GM18526 (cell line): ENCODE data around the gene SLC27A2.

Experiments used
- POLR2A ChIP-seq: IDR thresholded peaks from 3 replicates; pipeline ENCODE4 v1.6.1; 2011; ENCODE audit not compliant: insufficient read length; ENCODE audit errors: extremely low read depth

Gene SLC27A2

DNA sequence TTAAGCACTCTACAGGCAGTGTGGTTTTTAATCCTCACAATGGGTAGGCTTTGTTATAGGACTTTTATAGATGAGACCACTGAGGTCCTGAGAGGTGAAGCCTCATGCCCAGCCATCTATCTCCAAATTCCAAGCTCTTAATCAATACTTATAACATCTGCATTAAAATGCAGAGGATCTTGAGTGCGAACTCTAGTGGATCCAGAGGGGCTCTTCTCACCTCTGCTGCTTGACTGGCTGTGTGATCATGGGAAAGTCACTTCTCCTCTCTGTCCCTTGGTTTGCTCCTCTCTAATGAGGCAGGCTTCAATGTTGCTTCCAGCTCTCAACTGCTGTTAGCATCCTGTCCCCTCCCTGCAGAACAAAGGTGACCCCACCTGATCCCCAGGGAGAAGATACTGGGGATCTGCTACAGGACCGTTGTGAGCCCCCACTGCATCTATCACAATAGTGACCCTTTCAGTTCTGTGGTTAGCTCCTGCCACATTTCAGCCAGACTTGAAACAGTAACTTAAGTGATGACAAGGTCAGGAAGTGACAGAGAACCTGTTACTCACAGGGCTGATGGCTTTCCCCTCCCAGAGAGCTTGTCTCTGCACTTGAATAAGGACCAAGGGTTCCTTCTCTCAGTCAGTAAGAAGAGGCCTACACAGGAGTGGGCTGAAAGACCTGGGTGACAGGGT is 1.3 kb downstream of the SLC27A2 start:
- no peak for TF ChIP-seq POLR2A

DNA sequence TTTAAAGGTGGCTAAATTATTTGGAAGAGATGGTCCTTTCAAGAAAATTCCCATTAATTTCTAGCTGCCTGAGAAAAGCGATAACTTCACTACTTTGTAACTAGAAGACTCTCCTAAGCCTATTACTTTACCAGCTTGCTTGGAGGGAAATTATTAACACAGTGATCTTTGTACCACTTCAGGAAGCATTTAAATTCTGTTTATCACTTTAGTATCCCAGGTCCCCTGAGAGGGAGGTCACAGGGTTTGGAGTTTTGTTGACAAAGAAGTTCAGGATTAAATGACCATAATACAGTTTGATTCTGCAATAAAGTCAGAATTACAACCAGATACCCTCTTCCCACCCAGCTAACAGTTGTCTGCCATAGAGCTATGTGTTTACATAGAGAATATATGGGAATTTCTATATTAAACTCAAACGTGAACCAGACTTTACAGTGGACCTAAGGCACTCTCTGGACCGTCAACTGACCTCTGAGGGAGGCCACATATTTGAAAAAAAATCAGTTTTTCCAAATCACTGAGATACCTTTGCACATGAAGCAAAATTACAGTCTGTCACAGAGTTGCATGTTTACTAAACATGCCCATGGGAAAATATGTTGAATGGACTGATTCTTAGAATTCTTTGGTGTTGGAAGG is 3.0 kb downstream of the SLC27A2 start:
- no peak for TF ChIP-seq POLR2A

- no peak for TF ChIP-seq POLR2A
Observed at GRCh38 chr15:50186090-50186489, 4.1 kb downstream of the SLC27A2 start.

GRCh38 chr15:50186752-50187151 is 4.8 kb downstream of the SLC27A2 start:
- TF ChIP-seq POLR2A: no peak

DNA sequence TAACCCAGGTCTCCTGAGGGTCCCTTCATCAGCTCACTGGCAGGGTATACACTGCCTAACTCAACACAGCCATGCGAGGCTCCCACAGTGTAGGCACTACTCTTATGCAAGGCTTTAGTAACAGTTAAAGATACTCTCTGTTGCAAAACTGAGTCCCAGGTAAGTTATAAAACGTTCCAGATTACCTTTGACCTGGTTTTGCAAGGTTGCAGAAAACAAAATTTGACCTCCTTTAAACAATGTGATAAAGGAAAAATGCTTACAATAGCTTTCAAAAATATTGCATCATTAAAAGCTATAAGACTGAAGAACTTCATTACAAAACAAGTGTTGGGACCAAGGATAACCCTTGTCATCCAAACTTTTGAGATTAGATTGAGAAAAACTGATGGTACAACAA is 5.5 kb downstream of the SLC27A2 start:
- no peak for TF ChIP-seq POLR2A

GRCh38 chr15:50187997-50188396 is 6.0 kb downstream of the SLC27A2 start:
- no peak for TF ChIP-seq POLR2A

GRCh38 chr15:50189633-50190032 is 7.6 kb downstream of the SLC27A2 start:
- no peak for TF ChIP-seq POLR2A

GRCh38 chr15:50190166-50190570 is 8.2 kb downstream of the SLC27A2 start:
- no peak for TF ChIP-seq POLR2A

DNA sequence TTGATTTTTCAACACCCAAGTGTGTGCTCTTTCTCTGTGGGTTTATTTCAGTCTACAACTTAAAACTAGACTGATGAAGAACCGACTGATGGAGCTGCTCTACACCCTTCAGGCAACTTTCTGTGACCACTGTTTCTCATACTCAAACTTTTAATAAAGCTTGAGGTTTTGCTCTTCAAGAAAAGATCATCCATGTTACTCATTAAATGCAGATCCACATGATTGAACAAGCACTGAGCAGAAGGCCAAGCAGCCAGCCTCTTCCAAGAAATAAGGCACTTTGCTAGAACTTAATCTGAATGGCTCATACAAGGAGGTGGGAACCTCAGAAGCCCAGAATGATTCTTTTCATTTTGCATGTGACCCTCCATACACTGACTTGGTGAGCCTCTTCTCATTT is 8.7 kb downstream of the SLC27A2 start:
- TF ChIP-seq POLR2A: no peak

DNA sequence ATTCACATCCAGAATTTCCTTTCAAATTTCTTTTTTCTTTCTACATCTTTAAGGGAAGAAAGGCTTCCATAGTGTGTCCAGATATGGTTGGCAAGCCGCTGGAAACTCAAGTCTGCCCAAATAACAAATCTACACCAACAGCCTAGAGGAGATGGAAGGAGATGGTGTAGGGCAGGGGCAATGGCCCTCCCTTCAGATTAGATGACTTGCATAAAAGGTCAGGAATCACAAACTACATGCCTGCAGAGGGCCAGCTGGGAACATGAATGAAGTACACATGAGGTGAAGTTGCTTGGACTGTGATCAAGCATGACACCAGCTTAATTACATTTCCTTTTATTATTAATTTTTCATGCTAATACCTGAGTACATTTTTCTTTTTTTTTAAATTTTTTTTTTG is 10.2 kb downstream of the SLC27A2 start:
- TF ChIP-seq POLR2A: no peak

DNA sequence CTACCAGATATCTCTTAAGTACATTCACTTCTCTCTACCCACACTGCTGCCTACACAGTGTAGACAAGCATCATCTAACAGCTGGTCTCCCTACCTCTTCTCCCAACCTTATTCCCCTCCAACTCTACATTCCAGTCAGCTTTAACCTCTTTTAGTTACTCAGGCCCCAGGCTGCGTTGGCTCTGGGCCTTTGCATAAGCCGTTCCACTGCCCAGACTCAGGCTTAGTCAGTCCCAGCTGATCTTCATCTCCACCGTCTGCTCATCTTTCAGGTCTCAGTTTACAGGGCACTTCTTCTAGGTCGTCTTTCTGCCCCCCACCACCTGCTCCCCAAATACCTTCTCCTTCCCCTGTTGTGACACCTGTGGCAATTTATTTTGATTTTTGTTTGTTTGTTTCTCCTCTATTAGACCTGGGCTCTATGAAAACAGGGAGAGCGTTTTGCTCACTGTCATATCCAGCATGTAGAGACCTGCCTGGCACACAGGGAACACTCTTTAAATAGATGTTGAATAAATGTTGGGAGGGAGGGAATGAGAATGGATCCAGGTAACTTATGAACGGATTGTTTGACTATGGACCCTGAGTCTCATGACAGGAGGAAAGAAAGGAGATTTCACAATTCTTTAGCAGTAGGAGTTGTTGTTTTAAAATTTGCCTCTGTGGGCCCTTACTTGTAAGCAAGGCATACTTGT is 11.1 kb downstream of the SLC27A2 start:
- no peak for TF ChIP-seq POLR2A

DNA sequence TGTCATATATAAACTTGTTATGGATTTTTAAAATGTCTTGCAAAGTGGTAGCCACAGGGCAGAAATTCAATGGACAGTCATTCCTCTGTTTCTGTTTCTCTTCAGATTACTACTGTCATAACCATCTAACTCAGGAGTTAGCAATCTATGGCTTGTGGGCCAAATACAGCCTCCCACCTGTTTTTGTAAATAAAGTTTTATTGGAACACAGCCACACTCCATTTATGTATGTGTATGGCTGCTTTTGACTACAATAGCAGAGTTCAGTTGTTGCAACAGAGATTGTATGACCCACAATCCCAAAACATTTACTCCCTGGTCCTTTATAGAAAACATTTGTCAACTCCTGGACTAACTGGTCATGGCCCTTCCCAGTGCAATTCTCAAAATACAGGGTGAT is 20.0 kb downstream of the SLC27A2 start:
- no peak for TF ChIP-seq POLR2A

- no peak for TF ChIP-seq POLR2A
Observed at GRCh38 chr15:50206020-50206419, 24.0 kb downstream of the SLC27A2 start.

DNA sequence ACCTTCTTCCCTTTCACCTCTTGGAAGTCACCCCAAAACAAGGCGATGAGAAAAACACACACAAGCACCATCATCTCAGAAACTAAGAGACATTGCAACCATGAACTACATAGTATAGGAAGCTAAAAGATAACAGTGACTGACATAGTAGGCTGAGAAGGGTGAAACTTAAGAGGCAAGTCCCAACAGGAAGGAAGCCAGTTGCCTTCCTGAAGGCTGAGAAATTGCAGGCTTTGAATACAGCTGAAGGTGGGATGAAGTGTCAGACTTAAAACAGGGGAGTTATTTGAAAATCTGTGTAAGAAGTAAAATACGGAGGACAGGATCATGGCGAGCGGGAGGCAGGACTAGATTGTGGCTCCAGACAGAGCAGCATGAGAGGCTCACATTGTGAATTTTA is 27.8 kb downstream of the SLC27A2 start:
- TF ChIP-seq POLR2A: no peak

- TF ChIP-seq POLR2A: no peak
Observed at GRCh38 chr15:50210462-50211157, 28.6 kb downstream of the SLC27A2 start.

GRCh38 chr15:50218291-50218690 is 36.3 kb downstream of the SLC27A2 start:
- no peak for TF ChIP-seq POLR2A
